NCI-H128 (cell line): ENCODE measurements around the gene SLC38A2.
"Not testable (repeated sequence)": the region's sequence is repeated elsewhere in the genome, so short reads cannot be mapped to it uniquely, and the experiment has no call there.

Experiments used
- DNase-seq: peaks from one replicate; lab custom pipeline; 2025; ENCODE audit not compliant: unreplicated experiment; lab: John Stamatoyannopoulos, UW

Gene SLC38A2

DNA sequence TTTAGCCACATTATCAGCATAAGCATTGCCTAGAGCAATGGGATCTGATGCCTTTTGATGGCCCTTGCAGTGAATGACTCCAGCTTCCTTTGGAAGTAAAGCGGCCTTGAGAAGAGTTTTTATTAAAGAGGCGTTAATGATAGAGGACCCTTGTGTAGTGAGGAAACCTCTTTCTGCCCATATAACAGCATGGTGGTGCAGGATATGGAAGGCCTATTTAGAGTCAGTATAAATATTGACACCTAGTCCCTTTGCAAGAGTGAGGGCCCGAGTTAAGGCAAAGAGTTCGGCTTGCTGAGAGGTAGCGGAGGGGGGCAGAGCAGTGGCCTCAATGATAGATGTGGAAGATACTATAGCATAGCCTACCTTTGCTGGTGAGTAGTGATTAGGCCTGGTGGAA lies 47.5 kb downstream of the SLC38A2 start:
- not testable (repeated sequence) for DNase-seq

DNA sequence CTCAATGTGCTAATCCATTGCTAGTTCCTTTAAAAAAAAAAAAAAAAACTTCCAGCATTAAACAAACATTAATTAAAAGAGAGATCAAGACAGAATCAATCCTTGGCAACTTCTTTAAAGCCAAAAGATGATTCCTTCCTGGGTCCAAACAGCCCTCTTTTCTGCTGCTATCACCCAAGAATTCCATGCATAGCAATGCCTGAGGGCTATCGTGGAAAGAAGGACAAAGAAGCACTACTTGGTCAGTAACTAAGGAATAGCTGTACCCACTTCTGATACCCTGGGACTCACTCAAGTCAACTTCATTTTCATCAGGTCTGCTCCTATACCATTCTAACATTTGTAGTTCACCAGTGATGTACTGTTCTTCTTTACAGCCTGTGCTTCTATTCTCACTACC lies 51.8 kb downstream of the SLC38A2 start:
- DNase-seq, result no peak

DNA sequence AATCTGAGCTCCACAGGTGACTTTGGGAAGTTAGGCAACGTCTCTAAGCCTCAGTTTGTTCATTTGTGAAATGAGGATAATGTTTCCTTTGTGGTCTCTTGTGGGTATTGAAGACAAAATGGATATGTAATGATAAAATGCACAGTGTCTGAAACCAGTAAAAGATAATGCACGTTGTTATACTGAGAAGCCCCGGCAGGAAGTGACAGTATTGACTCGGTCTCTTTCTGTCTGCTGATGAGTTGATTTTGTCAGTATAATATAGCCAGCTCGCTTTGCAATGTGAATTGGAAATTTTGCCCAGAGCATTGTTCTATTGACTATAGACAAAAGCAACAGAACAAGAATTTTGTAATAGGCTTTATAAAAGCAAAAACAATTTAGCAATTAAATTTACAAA lies 54.5 kb downstream of the SLC38A2 start:
- DNase-seq, result no peak
